Left lobe of liver (tissue), 1 donor: ENCODE data around the gene GFI1B. TPM values are rescaled to one million over a fixed set of nuclear protein-coding genes. Genes with fewer than 3 reads are reported as not detected.

Experiments
- total RNA-seq: library from RNA; stranded (reverse); gene quantifications from one replicate; pipeline ENCODE4 v1.2.1, GENCODE V29; 2021
- donor health status: DM: no; HTN: yes; CAD: no.

GFI1B gene
- total RNA-seq, 1 donor from 2014 or later, result 0.15 TPM

Other genes with a start within 250 kb of the GFI1B start
- not detected for gene AK8, start 100.4 kb upstream of the GFI1B start, total RNA-seq
- gene SPACA9, start 99.8 kb upstream of the GFI1B start, total RNA-seq, result 0.75 TPM
- gene TSC1, start 34.1 kb upstream of the GFI1B start, total RNA-seq, result 16.8 TPM
- 24.6 TPM for gene GTF3C5, start 52.3 kb downstream of the GFI1B start, total RNA-seq
- gene CEL, start 83.3 kb downstream of the GFI1B start, total RNA-seq, result 7.7 TPM
- 4.7 TPM for gene RALGDS, start 142.5 kb downstream of the GFI1B start, total RNA-seq
- gene GBGT1, start 185.2 kb downstream of the GFI1B start, total RNA-seq, result 1.2 TPM
- not detected for gene OBP2B, start 230.6 kb downstream of the GFI1B start, total RNA-seq